NCI-H748 treated with DMSO at 0.1 percent for 48 hours (cell line): ENCODE data around the gene ASMT.
"Not testable (repeated sequence)": the region's sequence is repeated elsewhere in the genome, so short reads cannot be mapped to it uniquely, and the experiment has no call there.

ENCODE experiments used
- DNase-seq: peaks from one replicate; lab custom pipeline; 2025; lab: John Stamatoyannopoulos, UW

ASMT gene, protein sequence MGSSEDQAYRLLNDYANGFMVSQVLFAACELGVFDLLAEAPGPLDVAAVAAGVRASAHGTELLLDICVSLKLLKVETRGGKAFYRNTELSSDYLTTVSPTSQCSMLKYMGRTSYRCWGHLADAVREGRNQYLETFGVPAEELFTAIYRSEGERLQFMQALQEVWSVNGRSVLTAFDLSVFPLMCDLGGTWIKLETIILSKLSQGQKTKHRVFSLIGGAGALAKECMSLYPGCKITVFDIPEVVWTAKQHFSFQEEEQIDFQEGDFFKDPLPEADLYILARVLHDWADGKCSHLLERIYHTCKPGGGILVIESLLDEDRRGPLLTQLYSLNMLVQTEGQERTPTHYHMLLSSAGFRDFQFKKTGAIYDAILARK

DNA sequence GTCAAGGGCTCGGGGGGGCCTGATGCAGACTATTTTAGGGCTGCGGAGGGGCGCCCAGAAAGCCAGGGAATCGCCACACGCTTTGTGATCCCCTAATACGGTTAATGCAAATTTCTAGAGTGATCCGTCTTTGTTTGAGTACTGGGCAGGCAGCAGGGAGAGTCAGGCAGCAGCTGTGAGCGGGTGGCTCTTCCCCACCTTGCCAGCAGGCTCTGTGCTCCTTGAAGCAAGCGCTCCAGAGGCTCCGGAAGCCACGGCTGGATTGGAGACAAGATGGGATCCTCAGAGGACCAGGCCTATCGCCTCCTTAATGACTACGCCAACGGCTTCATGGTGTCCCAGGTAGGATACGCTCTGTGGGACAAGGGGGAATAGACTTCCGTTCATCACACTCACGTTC lies at the start of gene ASMT:
Gene ASMT, plus strand, starts transcription at position 133 of the 400 bp plus-strand sequence. Its CDS starts 141 bp downstream, at position 274.
- DNase-seq: no peak

DNA sequence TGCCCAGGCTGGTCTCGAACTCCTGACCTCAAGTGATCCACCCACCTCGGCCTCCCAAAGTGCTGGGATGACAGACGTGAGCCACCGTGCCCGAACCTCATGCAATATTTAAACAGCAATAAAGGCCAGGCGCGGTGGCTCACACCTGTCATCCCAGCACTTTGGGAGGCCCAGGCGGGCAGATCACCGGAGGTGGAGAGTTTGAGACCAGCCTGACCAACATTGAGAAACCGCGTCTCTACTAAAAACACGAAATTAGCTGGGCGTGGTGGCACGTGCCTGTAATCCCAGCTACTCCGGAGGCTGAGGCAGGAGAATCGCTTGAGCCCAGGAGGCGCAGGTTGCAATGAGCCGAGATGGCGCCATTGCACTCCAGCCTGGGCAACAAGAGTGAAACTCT lies 40.7 kb upstream of the ASMT start:
- not testable (repeated sequence) for DNase-seq

DNA sequence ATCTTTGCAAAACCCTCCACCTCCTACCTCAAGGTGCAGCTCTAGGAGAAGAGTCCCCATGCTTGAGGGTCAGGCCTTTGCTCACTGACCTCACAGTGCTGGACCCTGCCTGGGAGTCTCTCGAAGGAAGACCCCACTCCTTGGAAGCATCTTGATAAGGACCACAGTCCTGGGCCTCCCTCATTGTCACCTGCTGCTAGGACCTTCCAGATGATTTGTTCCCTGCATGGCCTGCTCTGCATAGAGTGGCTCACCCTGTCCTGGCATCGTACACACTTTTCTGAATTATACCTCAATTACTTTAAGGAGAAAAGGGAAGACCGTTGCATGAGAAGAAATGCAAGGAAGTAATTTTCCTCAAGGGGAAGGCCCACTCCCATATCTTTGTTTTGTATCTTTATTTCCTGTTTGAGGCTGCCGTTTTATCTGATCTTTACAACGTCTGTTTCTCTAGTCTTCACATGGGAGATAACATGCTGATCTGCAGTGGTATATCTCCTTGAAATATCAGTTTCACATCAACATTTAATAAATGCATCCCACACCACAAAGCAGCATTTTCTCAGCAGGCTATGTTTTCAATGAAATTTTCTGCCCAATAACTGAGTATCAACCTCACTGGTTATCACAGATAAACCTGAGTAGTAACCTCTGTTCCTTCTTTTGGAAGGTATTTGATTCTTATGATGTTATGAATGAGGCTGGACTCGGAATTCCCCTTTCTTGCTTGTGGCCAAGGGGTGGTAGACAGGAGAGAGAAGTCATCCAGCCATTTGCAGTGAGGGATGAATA lies 38.5 kb upstream of the ASMT start:
- DNase-seq: no peak

DNA sequence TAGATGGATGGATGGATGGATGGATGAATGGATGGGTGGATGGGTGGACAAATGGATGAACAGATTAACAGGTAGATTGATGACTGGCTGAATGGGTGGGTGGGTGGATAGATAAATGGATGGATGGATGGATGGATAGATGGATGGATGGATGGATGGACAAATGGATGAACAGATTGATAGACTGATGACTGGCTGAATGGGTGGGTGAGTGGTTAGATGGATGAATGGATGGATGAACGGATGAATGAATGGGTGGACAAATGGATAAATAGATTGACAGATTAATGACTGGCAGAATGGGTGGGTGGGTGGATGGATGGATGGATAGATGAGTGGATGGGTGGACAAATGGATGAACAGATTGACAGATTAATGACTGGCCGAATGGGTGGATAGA lies 37.0 kb upstream of the ASMT start:
- DNase-seq: no peak

DNA sequence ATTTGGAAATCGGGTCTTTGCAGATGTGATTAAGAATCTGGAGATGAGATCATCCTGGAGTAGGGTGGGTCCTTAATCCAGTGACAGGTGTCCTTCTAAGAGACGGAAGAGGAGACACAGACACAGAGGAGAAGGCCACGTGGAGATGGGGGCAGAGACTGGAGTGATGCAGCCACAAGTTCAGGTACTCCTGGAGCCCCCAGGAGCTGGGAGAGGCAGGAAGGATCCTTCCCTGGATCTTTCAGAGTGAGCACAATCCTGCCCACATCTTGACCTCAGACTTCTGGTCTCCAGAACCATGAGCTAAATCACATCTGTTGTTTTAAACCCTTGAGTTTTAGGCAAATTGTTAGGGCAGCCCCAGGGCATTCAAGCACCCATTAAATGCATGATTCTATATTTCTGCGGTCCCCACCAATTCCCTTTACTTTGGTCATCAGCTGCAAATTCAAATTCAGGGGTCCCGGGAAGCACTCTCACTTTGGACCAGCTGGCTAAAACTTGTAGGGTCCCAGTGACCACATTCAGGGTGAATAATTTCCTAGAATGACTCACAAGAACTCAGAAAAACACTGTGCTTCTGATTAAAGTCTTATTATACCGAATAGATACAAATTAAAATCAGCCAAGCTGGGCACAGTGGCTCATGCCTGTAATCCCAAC lies 36.2 kb upstream of the ASMT start:
- DNase-seq: no peak

DNA sequence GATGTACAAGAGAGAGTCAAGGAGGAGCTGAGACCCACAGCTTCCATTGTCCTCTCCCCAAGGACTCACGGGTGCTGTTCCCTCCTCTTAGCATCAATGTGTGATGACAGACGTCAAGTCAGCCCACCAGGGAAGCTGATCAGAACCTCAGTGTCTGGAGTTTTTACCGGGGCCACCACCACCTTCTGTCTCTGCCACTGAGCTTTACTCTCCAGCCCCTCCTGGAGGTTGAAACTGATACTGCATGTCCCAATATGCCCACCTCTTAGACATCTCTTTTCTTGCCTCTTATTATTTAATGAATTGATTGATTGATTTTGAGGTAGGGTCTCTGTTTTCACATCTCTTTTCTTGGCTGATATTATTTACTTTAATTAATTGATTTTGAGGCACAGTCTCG lies 33.7 kb upstream of the ASMT start:
- DNase-seq: no peak

DNA sequence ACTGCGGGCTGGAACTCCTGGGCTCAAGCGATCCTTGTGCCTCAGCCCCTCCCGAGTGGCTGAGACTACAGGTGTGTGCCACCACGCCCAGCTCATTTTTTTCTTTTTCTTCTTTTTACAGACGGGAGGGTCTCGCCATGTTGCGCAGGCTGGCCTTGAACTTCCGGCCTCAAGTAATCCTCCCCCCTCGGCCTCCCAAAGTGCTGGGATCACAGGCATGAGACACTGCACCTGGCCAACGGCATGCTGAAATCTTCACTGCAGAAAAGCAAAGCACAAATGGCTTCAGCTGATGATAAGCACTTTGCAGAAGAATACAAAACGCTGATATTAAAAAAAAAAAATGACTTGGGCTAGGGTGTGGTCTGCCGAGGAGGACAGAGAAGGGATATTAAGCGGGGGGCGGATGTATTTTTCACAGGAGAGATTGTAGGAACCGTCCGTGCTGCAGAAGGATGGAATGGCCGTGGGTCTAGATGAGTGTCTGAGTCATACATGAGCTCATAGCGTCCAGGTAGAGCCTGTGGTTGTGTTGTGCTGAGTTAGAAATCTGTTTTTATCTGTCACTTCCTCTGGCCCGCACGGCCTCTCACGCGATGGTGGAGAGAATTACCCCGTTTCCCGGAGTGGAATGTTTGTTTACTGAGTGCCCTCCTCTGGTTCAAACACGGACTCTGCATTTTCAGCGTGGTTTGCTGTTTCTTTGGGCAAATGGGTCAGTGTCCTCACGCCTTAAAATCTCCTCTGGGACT lies 32.0 kb upstream of the ASMT start:
- peak; percentile 0 for DNase-seq

DNA sequence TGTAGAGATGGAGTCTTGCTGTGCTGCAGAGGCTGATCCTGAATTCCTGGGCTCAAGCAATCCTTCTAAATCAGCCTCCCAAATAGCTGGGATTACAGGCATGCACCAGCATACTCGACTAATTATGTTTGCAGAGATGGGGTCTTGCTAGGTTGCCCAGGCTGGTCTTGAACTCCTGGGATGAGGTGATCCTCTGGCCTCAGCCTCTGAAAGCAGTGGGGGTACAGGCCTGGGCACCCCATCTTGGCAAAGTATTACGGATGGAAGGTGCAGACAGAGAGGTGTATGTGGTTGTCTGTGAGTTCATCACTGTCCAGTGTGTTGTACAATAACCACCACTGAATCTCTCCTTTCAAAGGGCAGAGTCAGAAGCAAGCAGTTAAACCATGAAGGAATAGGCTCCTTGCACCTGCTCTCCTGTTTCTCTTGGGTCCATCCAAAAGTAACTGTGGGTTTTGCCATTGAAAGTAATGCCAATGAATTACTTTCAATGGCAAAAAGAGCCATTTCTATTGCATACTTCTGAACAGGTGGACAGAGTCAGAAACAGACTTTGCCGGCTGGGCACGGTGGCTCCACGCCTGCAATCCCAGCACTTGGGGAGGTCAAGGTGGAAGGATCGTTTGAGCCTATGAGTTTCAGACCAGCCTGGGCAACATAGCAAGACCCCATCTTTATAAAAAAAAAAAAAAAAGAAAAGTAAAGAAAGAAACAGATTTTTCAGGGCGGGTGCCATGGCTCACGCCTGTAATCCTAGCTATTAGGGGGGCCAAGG lies 30.4 kb upstream of the ASMT start:
- no peak for DNase-seq

DNA sequence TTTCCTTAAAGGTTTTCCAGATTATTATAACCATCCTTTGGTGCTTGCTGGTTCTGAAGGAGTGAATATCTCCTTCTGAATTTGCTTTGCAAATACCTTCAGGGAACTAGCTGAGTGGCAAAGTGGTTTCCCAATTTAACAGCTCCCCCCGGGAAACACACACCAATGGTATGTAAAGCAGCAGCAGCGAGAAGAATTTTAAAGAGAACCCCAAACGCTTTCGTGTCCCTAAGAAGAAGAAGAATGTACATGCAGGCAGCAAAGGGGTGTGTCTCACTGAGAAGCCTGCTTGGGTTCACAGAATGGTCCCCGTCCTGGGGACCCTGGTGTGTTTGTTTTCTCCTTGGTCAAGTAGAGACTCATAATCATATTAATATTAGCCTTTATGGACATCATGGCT lies 27.7 kb upstream of the ASMT start:
- DNase-seq: no peak

DNA sequence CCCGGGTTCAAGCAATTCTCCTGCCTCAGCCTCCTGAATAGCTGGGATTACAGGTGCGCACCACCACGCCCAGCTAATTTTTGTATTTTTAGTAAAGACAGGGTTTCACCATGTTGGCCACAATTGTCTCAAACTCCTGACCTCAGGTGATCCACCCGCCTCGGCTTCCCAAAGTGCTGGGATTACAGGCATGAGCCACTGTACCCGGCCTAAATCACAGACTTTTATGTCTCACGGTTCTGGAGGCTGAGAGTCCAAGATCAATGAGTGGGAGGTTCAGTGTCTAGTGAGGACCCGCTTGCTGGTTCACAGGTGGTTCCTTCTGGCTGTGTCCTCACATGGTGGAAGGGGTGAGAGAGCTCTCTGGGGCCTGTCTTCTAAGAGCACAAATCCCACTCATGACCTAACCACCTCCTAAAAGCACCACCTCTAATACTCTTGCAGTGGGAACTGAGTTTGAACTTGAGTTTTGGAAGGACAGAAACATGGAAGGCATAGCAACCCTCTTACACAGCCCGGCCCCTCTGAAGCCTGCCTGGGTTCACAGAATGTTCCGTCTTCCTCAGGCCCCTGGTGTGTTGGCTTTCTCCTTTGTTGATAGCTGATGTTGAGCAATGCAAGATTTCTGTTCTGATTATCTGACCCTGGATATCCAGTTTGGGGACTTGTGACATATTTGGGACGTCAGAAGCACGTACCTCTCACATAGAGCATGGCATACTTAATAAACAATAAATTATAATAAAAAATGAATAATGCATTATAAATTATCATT lies 25.3 kb upstream of the ASMT start:
- DNase-seq: no peak

DNA sequence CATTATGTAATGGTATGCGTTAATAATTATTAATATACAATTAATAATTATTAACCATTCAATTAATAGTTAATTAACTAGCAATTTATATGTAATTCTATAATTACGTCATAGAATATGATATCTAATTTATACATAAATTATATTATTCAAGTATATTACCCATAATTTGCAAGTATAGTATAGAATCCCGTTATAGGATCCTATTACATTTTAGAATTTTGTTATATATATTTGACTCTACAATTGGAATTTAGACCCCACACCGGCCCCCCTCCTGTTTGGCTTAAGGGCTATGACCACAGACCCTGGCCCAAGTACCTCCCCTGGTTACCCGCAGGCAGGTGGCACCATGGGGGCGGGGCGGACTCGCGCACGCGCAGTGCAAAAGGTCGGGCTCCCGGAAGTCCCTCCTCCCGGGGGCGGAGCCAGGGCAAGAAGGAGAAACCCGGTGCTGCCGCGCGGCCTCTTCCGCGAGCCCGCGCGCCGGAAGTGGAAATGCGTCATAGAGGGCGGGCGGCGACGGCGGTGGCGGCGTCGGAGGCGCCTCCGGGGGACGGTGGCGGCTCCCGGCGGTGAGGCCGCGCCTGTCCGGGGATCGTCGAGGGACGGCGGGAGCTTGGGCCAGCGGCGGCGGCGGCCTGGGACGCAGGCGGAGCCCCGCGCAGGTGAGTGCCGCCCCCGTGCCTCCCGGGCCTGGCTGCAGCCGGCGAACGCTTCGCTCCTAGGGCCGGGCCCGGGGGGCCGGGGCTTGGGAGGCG lies 23.6 kb upstream of the ASMT start, which contains the start of gene AKAP17A:
Gene AKAP17A, plus strand, starts transcription at position 503 of the 761 bp plus-strand sequence. CDS start 1,859 bp downstream, outside the sequence.
- DNase-seq: peak; percentile 82

DNA sequence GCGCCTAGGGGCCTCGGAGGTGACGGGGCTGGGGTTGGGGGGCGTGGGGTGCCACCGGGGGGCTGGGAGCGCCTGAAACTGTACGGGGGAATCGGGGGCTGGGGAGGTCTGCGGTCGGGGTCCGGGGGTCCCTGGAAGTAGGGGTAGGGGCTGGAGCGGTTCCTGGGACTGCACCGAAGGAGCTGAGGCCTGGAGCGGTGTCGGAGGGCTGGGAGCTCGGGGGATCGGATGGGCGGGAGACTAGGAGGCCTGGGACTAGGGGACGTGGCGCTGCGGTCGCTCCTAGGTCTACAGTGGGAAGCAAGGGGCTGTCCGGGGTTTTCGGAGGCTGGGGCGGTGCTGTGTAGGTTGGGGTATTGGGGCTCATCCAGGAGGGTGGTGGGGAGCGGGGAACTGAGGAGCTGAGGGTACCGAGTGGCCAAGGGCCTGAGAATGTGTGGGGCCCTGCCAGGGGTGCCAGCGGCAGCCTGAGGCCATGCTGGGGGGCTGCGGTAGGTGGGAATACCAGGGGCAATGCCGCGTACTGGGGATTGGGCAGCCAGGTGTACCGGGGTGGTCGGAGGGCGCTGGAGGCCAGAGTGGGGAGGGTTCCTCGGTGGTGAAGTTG lies 22.9 kb upstream of the ASMT start:
- DNase-seq: no peak

DNA sequence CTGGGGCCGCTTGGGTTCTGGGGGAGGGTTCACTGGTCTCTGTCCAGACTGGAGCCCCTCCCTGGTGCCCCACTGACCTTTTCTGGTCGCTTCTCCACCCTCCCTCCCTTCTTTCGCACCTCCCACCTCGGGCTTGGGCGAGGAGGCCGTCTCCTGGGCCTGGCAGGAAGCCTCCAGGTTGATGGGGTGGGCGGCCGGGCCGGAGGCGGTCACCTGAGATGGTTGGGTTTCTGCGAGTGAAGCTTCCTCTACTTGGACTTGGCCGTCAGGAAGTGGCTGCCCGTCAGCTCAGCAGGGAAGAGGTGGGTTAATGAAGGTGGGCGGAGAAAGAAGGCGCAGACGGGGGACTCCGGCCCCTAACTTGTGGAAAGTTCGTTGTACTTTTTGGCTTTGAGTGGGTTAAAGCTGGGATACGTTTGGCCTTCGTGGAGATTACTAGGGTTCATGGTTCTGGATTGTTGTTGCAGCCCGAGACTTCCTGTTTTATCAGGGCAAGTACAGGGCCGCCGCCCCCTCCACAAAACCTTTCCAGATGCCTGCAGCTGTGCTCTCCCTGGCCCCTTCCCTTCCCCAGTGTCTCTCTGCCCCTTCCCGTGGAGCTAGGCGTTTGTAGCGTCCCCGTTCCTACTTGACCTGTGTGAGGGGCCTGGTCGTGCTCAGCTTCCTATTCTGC lies 22.3 kb upstream of the ASMT start:
- no peak for DNase-seq

DNA sequence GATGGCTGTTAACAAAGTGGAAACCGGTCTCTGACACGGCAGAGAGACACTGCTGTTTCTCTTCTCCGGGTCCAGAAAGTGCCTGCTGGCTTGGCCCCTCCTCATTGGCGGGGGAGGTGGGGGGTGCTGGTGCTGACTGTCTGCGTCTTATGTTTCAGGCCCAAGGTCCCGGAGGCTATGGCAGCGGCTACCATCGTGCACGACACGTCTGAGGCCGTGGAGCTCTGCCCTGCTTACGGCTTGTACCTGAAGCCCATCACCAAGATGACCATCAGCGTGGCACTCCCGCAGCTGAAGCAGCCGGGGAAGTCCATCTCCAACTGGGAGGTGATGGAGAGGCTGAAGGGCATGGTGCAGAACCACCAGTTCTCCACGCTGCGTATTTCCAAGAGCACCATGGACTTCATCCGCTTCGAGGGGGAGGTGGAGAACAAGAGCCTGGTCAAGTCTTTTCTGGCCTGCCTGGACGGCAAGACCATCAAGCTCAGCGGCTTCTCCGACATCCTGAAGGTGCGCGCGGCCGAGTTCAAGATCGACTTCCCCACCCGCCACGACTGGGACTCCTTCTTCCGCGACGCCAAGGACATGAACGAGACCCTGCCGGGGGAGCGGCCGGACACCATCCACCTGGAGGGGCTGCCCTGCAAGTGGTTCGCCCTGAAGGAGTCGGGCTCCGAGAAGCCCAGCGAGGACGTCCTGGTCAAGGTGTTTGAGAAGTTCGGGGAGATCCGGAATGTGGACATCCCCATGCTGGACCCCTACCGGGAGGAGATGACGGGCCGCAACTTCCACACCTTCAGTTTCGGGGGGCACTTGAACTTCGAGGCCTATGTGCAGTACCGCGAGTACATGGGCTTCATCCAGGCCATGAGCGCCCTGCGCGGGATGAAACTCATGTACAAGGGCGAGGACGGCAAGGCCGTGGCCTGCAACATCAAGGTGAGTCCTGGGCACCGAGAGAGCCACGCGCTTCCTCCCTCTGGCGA lies 21.3 kb upstream of the ASMT start:
- DNase-seq: no peak

DNA sequence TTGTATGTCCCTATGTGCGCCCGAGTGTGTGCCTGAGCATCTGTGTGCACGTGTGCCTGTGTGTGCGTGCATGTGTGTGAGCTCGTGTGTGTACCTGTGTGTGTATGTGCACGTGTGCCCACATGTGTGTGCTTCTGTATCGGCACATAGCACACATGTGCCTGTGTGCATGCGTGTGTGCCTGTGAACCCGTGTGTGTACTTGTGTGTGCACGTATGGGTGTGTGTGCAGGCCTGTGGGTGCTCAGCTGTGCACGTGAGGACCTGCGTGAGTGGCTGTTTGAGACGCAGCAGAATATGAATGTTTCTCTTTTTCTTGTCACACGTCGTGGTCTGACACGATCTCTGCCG lies 19.2 kb upstream of the ASMT start:
- no peak for DNase-seq

DNA sequence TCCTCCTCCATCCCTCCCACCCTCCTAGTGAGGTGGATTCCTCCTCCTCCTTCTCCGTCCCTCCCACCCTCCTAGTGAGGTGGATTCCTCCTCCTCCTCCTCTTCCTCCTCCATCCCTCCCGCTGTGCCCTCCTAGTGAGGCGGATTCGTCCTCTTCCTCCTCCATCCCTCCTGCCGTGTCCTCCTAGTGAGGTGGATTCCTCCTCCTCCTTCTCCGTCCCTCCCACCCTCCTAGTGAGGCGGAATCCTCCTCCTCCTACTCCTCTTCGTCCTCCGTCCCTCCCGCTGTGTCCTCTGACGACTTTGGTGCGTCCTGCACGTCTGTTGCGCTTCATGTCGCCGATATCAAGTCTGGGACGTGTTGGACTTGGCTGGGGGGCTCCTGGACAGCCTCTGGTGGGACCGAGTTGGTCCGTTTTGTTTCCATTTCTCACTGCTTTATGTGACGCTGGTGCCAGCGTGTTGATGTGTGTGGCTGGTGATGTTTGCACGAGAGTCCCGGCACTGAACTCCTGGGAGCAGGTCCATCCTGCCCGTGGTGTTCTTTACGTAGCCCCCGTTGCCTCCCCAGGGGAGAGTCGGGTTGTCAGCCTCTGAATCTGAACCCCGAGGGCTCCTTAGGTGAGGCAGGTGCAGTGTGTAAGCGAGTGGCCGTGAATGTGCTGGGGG lies 18.0 kb upstream of the ASMT start:
- DNase-seq: no peak
